H9 (cell line): ENCODE data around the gene MACROD1. TPM values are rescaled to one million over a fixed set of nuclear protein-coding genes. Genes with fewer than 3 reads are reported as not detected.

Experiments used
- DNase-seq: peaks from one replicate; pipeline ENCODE4 v3.0.0-alpha.2; 2017
- H2AFZ ChIP-seq: one replicate; pipeline ENCODE4 v1.6.1; 2013; ENCODE audit warnings: mild to moderate bottlenecking, low read length, control low read depth, moderate library complexity
- H2AK5ac ChIP-seq: 2 replicates; pipeline ENCODE4 v1.6.1; 2013; ENCODE audit warnings: low read length, control low read depth, mixed read lengths; ENCODE audit not compliant: insufficient read length
- H2BK120ac ChIP-seq: one replicate; pipeline ENCODE4 v1.6.1; 2013; ENCODE audit warnings: low read depth, mild to moderate bottlenecking, low read length, control low read depth, inconsistent platforms; ENCODE audit not compliant: poor library complexity, severe bottlenecking
- H2BK12ac ChIP-seq: 2 replicates; pipeline ENCODE4 v1.6.1; 2013; ENCODE audit warnings: low read length, control low read depth, mixed read lengths, low read depth; ENCODE audit not compliant: insufficient read length
- H2BK15ac ChIP-seq: 2 replicates; pipeline ENCODE4 v1.6.1; 2013; ENCODE audit warnings: low read depth, low read length, control low read depth
- H2BK20ac ChIP-seq: one replicate; pipeline ENCODE4 v1.6.1; 2013; ENCODE audit warnings: low read depth, mild to moderate bottlenecking, low read length, control low read depth, inconsistent platforms; ENCODE audit not compliant: poor library complexity, severe bottlenecking
- H2BK5ac ChIP-seq: 2 replicates; pipeline ENCODE4 v1.6.1; 2013; ENCODE audit warnings: low read length, control low read depth, mixed read lengths; ENCODE audit not compliant: insufficient read length
- H3K14ac ChIP-seq: 2 replicates; pipeline ENCODE4 v1.6.1; 2013; ENCODE audit warnings: low read length, control low read depth; ENCODE audit not compliant: insufficient read depth
- H3K18ac ChIP-seq: 2 replicates; pipeline ENCODE4 v1.6.1; 2013; ENCODE audit warnings: low read depth, mild to moderate bottlenecking, mixed read lengths, low read length, control low read depth; ENCODE audit not compliant: insufficient read length
- H3K23ac ChIP-seq: 2 replicates; pipeline ENCODE4 v1.6.1; 2013; ENCODE audit warnings: low read length, control low read depth, mixed read lengths, low read depth; ENCODE audit not compliant: insufficient read length
- H3K23me2 ChIP-seq: 2 replicates; pipeline ENCODE4 v1.6.1; 2013; ENCODE audit warnings: low read depth, mild to moderate bottlenecking, mixed read lengths, low read length, control low read depth; ENCODE audit not compliant: insufficient read length, poor library complexity, severe bottlenecking
- H3K27ac ChIP-seq: 2 replicates; pipeline ENCODE4 v1.5.1; 2013; ENCODE audit warnings: low read length, control low read depth, mixed read lengths, low read depth; ENCODE audit not compliant: insufficient read length
- H3K27me3 ChIP-seq: 2 replicates; pipeline ENCODE4 v1.6.1; 2013; ENCODE audit warnings: low read length, control low read depth, inconsistent platforms; ENCODE audit not compliant: insufficient read depth
- H3K4ac ChIP-seq: 2 replicates; pipeline ENCODE4 v1.6.1; 2013; ENCODE audit warnings: low read depth, mild to moderate bottlenecking, control low read depth, inconsistent platforms, low read length, moderate library complexity
- H3K4me1 ChIP-seq: 2 replicates; pipeline ENCODE4 v1.6.1; 2013; ENCODE audit warnings: low read length, control low read depth, inconsistent platforms; ENCODE audit not compliant: insufficient read depth
- H3K4me2 ChIP-seq: 2 replicates; pipeline ENCODE4 v1.6.1; 2013; ENCODE audit warnings: low read length, control low read depth, mixed read lengths; ENCODE audit not compliant: insufficient read length, insufficient read depth
- H3K56ac ChIP-seq: 2 replicates; pipeline ENCODE4 v1.6.1; 2013; ENCODE audit warnings: low read depth, mild to moderate bottlenecking, mixed read lengths, low read length, control low read depth; ENCODE audit not compliant: insufficient read length
- H3K79me1 ChIP-seq: 2 replicates; pipeline ENCODE4 v1.6.1; 2013; ENCODE audit warnings: low read depth, mild to moderate bottlenecking, moderate library complexity, low read length, control low read depth, inconsistent platforms; ENCODE audit not compliant: insufficient read depth, poor library complexity, severe bottlenecking
- H3K79me2 ChIP-seq: 2 replicates; pipeline ENCODE4 v1.6.1; 2013; ENCODE audit warnings: low read length, control low read depth, inconsistent platforms; ENCODE audit not compliant: insufficient read depth
- H3K9ac ChIP-seq: 2 replicates; pipeline ENCODE4 v1.6.1; 2013; ENCODE audit warnings: low read length, control low read depth, mixed read lengths; ENCODE audit not compliant: insufficient read length; ENCODE audit errors: extremely low read depth
- H3K9me3 ChIP-seq: one replicate; pipeline ENCODE4 v1.6.1; 2013; ENCODE audit warnings: low read depth, low read length, inconsistent platforms; ENCODE audit not compliant: control insufficient read depth
- H3T11ph ChIP-seq: one replicate; pipeline ENCODE4 v1.6.1; 2013; ENCODE audit warnings: mild to moderate bottlenecking, low read length, control low read depth, inconsistent platforms
- H4K20me1 ChIP-seq: one replicate; pipeline ENCODE4 v1.6.1; 2013; ENCODE audit not compliant: control insufficient read depth, insufficient read length, insufficient read depth
- H4K5ac ChIP-seq: 2 replicates; pipeline ENCODE4 v1.6.1; 2013; ENCODE audit warnings: low read depth, mild to moderate bottlenecking, mixed read lengths, low read length, control low read depth; ENCODE audit not compliant: insufficient read length
- H4K8ac ChIP-seq: replicated peaks from 2 replicates; pipeline ENCODE4 v1.6.1; 2013; ENCODE audit warnings: low read length, control low read depth, mixed read lengths, low read depth; ENCODE audit not compliant: insufficient read length
- H4K91ac ChIP-seq: 2 replicates; pipeline ENCODE4 v1.6.1; 2013; ENCODE audit warnings: low read depth, mild to moderate bottlenecking, moderate library complexity, mixed read lengths, low read length, control low read depth; ENCODE audit not compliant: insufficient read length
- H3K27ac Mint-ChIP-seq, 3 experiments: 2 replicates in 2 of 3; 3 replicates in 1 of 3; pipeline ENCODE4 v1.8.0; 2020 to 2021; ENCODE audit warnings: mixed read lengths in 3 of 3, mild to moderate bottlenecking in 1 of 3, moderate library complexity in 1 of 3
- H3K27me3 Mint-ChIP-seq: 2 replicates; pipeline ENCODE4 v1.8.0; 2021; ENCODE audit warnings: low read depth, mild to moderate bottlenecking, moderate library complexity, mixed read lengths
- H3K36me3 Mint-ChIP-seq, 3 experiments: 2 replicates in 2 of 3; 3 replicates in 1 of 3; pipeline ENCODE4 v1.8.0; 2020 to 2021; ENCODE audit warnings: low read depth in 3 of 3, mixed read lengths in 3 of 3; ENCODE audit not compliant: insufficient read depth in 1 of 3
- H3K4me1 Mint-ChIP-seq, 2 experiments: 2 replicates each; pipeline ENCODE4 v1.8.0; 2020; ENCODE audit warnings: mixed read lengths in 2 of 2
- H3K4me3 Mint-ChIP-seq, 2 experiments: 2 replicates in 1 of 2; 3 replicates in 1 of 2; pipeline ENCODE4 v1.8.0; 2020 to 2021; ENCODE audit warnings: mild to moderate bottlenecking in 2 of 2, mixed read lengths in 2 of 2, moderate library complexity in 1 of 2
- H3K9me3 Mint-ChIP-seq, 2 experiments: 2 replicates in 1 of 2; 3 replicates in 1 of 2; pipeline ENCODE4 v1.8.0; 2020; ENCODE audit warnings: mild to moderate bottlenecking in 2 of 2, mixed read lengths in 2 of 2, moderate library complexity in 1 of 2
- CTCF ChIP-seq: fragments of 200-600 bp; sonication (generic); conservative IDR thresholded peaks from 3 replicates; pipeline ENCODE4 v1.8.0; 2021; ENCODE audit warnings: antibody characterized with exemption, mild to moderate bottlenecking
- WGBS: extraction: QIAGEN DNeasy Blood & Tissue Kit; methylation state at CpG from one replicate; pipeline ENCODE4 v1.1.7; 2013; ENCODE audit warnings: missing lambda C conversion rate, low lambda C conversion rate, mixed read lengths; ENCODE audit not compliant: insufficient read length; ENCODE audit errors: extremely low coverage; 5-methylcytosine and 5-hydroxymethylcytosine counted together
- total RNA-seq: library from RNA; stranded (reverse); gene quantifications from 2 replicates; pipeline ENCODE4 v1.2.1, GENCODE V29; 2021

Gene MACROD1
- total RNA-seq, 1 experiment from 2014 or later, result 21.2 TPM

- no peak overlapping the region for H3T11ph ChIP-seq
Observed at GRCh38 chr11:64110465-64111375, 55.2 kb downstream of the MACROD1 start.

More at GRCh38 chr11:64110465-64111375, 55.2 kb downstream of the MACROD1 start:
- Mint-ChIP-seq H3K36me3 (peaks cover 0 to 3% (median 0%) of the 10 kb centered on the region in 3 experiments; a peak in 2 of 7 replicates), H3K4me1 (peaks cover 2% of the 10 kb centered on the region in 2 experiments; a peak in 2 of 4 replicates), H3K4me3 (no peak overlapping the region), H3K27ac (no peak overlapping the region), H3K9me3 (no peaks in the 10 kb centered on the region), H3K27me3 (peaks cover 43% of the 10 kb centered on the region)
- no peak overlapping the region for H3K4ac ChIP-seq
- no peak overlapping the region for H2BK15ac ChIP-seq
- H2BK20ac ChIP-seq, result no peak overlapping the region
- no peak overlapping the region for H2BK12ac ChIP-seq
- H4K20me1 ChIP-seq, result no peaks in the 10 kb centered on the region
- H3K9me3 ChIP-seq, result no peaks in the 10 kb centered on the region
- no peaks in the 10 kb centered on the region; the same call in 1 of the 2 replicates for H3K79me2 ChIP-seq
- no peak overlapping the region for H4K5ac ChIP-seq
- no peak overlapping the region for H3K14ac ChIP-seq
- no peak overlapping the region for H3K9ac ChIP-seq
- peaks cover 6% of the 10 kb centered on the region; the same call in 1 of the 2 replicates for H3K27me3 ChIP-seq
- DNase-seq, result no peak
- no peak overlapping the region for H3K56ac ChIP-seq
- H3K79me1 ChIP-seq, result no peaks in the 10 kb centered on the region
- H2BK5ac ChIP-seq, result no peak overlapping the region
- H3K27ac ChIP-seq, result no peak overlapping the region
- H3K18ac ChIP-seq, result no peak overlapping the region
- WGBS, result no CpG with 5 or more reads among the region's 21 CpGs
- no peak overlapping the region for H2BK120ac ChIP-seq
- no peak overlapping the region for H2AK5ac ChIP-seq
- no peak for TF ChIP-seq CTCF
- H2AFZ ChIP-seq, result no peak overlapping the region
- H3K23me2 ChIP-seq, result no peaks in the 10 kb centered on the region
- no peak overlapping the region for H3K4me2 ChIP-seq
- no peak overlapping the region for H4K8ac ChIP-seq
- H3K4me1 ChIP-seq, result no peaks in the 10 kb centered on the region
- H4K91ac ChIP-seq, result no peak overlapping the region
- no peak overlapping the region for H3K23ac ChIP-seq
